OCI-LY7 (cell line): ENCODE data around the gene TOGARAM1.

Source experiments
- CTCF ChIP-seq: fragments of 200-600 bp; sonication (generic); conservative IDR thresholded peaks from 2 replicates; pipeline ENCODE4 v1.5.1; 2014; ENCODE audit warnings: mild to moderate bottlenecking, antibody characterized with exemption, low read length, moderate library complexity, mixed read lengths
- EZH2phosphoT487 ChIP-seq: fragments of 200-600 bp; sonication (generic); IDR thresholded peaks from 2 replicates; pipeline ENCODE4 v1.6.1; 2018; ENCODE audit warnings: low read depth, borderline replicate concordance, mild to moderate bottlenecking, mixed run types, antibody characterized with exemption, low read length, moderate library complexity, mixed read lengths

DNA sequence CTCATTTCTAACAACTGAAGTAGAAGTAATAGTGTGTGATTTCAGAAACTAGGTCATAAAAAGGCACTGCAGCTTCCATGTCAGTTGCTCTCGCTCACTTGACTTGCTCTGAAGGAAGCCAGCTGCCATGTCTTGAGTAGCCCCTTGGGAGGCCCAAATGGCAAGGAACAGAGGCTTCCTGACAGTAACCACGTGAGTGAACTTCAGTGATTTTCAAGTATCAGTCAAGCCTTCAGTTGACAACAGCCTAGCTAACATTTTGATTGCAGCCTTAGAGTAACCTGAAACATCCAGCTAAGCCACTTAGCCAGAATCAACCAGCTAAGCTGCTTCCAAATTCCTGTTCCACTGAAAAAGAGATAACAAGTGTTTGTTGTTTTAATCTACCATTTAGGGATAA lies 26.7 kb downstream of the TOGARAM1 start:
- TF ChIP-seq CTCF = no peak
- no peak for TF ChIP-seq EZH2phosphoT487
